Panc1 (cell line): ENCODE data around the gene ACTG1. TPM values are rescaled to one million over a fixed set of nuclear protein-coding genes. Genes with fewer than 3 reads are reported as not detected.
A peak's percentile ranks its signal among the peaks of the same experiment; 100 is the strongest.

Experiments used
- ATAC-seq: fragments of 200-7000 bp; cut with Tn5 transposase; 2 replicates; pipeline ENCODE4 v1.9.1; 2020; ENCODE audit warnings: mild to moderate bottlenecking, moderate library complexity
- BruUV-seq: library from RNA; stranded (reverse); fragments of 400-500 nt; replicated peaks from 2 replicates; lab custom pipeline; 2021; lab: Mats Ljungman, UMichigan
- CTCF ChIA-PET: fragments of 300-600 bp; sonication (Branson Sonifier 250); formaldehyde crosslinking; loops from one replicate; lab custom pipeline; 2022; ENCODE audit warnings: antibody characterized with exemption; lab: Charles Lee
- POLR2A ChIA-PET: fragments of 300-600 bp; sonication (Branson Sonifier 250); formaldehyde crosslinking; loops from one replicate; lab custom pipeline; 2022; ENCODE audit warnings: antibody characterized with exemption; lab: Charles Lee
- DNase-seq: peaks from one replicate; pipeline ENCODE4 v3.0.0-alpha.2; 2010; ENCODE audit warnings: low read depth, low spot score
- H3K27ac ChIP-seq: 2 replicates; pipeline ENCODE4 v1.5.1; 2011; ENCODE audit warnings: mild to moderate bottlenecking, low read length, inconsistent platforms
- H3K27me3 ChIP-seq: fragments of 200-500 bp; sonication (Bioruptor generic); 2 replicates; pipeline ENCODE4 v1.6.0; 2014; ENCODE audit warnings: low read length, inconsistent platforms; ENCODE audit not compliant: control insufficient read depth, insufficient read depth
- H3K36me3 ChIP-seq: fragments of 200-500 bp; sonication (Bioruptor generic); 2 replicates; pipeline ENCODE4 v1.5.1; 2014; ENCODE audit warnings: inconsistent platforms, mild to moderate bottlenecking, low read length, moderate library complexity; ENCODE audit not compliant: control insufficient read depth, insufficient read depth
- H3K4me1 ChIP-seq: 2 replicates; pipeline ENCODE4 v1.5.1; 2011; ENCODE audit warnings: inconsistent platforms, mild to moderate bottlenecking, low read length, moderate library complexity; ENCODE audit not compliant: control insufficient read depth, insufficient read depth
- H3K4me3 ChIP-seq, 2 experiments: 2 replicates each; pipeline ENCODE4 v1.5.1; 2011 to 2012; ENCODE audit warnings: low read depth in 2 of 2, low read length in 2 of 2, mild to moderate bottlenecking in 2 of 2, inconsistent platforms in 1 of 2, moderate library complexity in 1 of 2
- H3K9me3 ChIP-seq: fragments of 200-500 bp; sonication (Bioruptor generic); 2 replicates; pipeline ENCODE4 v1.5.1; 2014; ENCODE audit warnings: low read depth, mild to moderate bottlenecking, inconsistent platforms, low read length, moderate library complexity; ENCODE audit not compliant: control insufficient read depth, insufficient read depth
- POLR2AphosphoS5 ChIP-seq: IDR thresholded peaks from 2 replicates; pipeline ENCODE4 v1.6.1; 2012; ENCODE audit warnings: mild to moderate bottlenecking, low read depth, low read length, moderate library complexity
- SIN3A ChIP-seq: IDR thresholded peaks from 2 replicates; pipeline ENCODE4 v1.6.1; 2012; ENCODE audit warnings: low read depth, mild to moderate bottlenecking, low read length, moderate library complexity, borderline replicate concordance; ENCODE audit not compliant: insufficient read depth
- TCF7L2 ChIP-seq: IDR thresholded peaks from 2 replicates; pipeline ENCODE4 v1.6.1; 2011; ENCODE audit warnings: mild to moderate bottlenecking, low read depth, low read length, inconsistent platforms
- in situ Hi-C: cut with HindIII; loops from 2 replicates; pipeline ENCODE4 v1.10.0; 2016; ENCODE audit warnings: low sequenced_read_pairs, low pct_unique_long_range_greater_than_20kb
- intact Hi-C: fragments of 100-400 bp; cut with micrococcal nuclease; formaldehyde crosslinking; loops from one replicate; pipeline ENCODE4 v1.10.0; 2022; ENCODE audit not compliant: unreplicated experiment
- total RNA-seq: library from RNA; stranded (reverse); gene quantifications from one replicate; pipeline ENCODE4 v1.2.1, GENCODE V29; 2021; ENCODE audit not compliant: unreplicated experiment
- TF ChIP-seq, protein P1 (sequence below): fragments of 450-650 bp; IDR thresholded peaks from 2 replicates; pipeline ENCODE4 v1.5.1; 2017; ENCODE audit warnings: mild to moderate bottlenecking
- TF ChIP-seq, protein P2 (sequence below), 2 experiments: IDR thresholded peaks; 2 replicates each; pipeline ENCODE4 v1.6.1; 2011 to 2012; ENCODE audit warnings: low read depth in 2 of 2, control low read depth in 1 of 2, low read length in 1 of 2, mild to moderate bottlenecking in 1 of 2, moderate library complexity in 1 of 2; ENCODE audit not compliant: insufficient read depth in 1 of 2

Gene ACTG1
- total RNA-seq, 1 experiment from 2014 or later = 4,502 TPM

DNA sequence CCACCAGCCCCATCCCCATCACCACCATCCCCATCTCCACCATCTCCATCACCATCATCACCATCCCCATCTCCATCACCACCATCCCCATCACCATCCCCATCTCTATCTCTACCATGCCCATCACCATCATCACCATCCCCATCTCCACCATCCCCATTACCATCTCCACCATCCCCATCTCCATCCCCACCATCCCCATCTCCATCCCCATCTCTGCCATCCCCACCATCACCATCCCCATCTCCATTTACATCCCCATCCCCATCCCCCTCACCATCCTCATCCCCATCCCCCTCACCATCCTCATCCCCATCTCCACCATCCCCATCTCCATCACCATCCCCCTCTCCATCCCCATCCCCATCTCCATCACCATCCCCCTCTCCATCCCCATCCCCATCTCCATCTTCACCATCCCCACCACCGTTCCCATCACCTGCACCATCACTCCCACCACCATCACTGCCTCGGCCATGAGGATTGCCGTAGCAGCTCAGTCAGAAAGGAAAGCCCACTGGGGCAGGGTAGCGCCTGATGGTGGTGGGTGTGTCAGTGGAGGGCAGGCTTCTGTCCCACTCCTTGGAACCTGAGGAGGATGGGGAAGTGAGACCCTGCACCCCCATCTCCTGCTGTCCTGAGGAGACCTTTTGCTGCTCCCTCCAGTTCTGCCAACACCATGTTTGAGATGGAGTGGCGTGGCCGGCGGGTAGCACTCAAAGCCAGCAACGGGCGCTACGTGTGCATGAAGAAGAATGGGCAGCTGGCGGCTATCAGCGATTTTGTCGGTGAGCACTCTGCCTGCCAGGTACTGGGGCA, 23.1 kb upstream of the ACTG1 start:
- Histone ChIP-seq H3K4me3 (no peak overlapping the region), H3K27ac (peak overlapping the region; percentile 71), H3K9me3 (no peaks in the 10 kb centered on the region), H3K36me3 (no peaks in the 10 kb centered on the region), H3K27me3 (no peaks in the 10 kb centered on the region), H3K4me1 (peaks cover 42% of the 10 kb centered on the region)
- ChIA-PET POLR2A (no interaction called here), CTCF (no interaction called here)
- intact Hi-C loops (no loop called here), in situ Hi-C loops (no loop called here)
- no peak; the same call in 1 of the 2 replicates for TF ChIP-seq SIN3A
- TF ChIP-seq, protein P1, sequence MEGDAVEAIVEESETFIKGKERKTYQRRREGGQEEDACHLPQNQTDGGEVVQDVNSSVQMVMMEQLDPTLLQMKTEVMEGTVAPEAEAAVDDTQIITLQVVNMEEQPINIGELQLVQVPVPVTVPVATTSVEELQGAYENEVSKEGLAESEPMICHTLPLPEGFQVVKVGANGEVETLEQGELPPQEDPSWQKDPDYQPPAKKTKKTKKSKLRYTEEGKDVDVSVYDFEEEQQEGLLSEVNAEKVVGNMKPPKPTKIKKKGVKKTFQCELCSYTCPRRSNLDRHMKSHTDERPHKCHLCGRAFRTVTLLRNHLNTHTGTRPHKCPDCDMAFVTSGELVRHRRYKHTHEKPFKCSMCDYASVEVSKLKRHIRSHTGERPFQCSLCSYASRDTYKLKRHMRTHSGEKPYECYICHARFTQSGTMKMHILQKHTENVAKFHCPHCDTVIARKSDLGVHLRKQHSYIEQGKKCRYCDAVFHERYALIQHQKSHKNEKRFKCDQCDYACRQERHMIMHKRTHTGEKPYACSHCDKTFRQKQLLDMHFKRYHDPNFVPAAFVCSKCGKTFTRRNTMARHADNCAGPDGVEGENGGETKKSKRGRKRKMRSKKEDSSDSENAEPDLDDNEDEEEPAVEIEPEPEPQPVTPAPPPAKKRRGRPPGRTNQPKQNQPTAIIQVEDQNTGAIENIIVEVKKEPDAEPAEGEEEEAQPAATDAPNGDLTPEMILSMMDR = no peak
- TF ChIP-seq, protein P2, sequence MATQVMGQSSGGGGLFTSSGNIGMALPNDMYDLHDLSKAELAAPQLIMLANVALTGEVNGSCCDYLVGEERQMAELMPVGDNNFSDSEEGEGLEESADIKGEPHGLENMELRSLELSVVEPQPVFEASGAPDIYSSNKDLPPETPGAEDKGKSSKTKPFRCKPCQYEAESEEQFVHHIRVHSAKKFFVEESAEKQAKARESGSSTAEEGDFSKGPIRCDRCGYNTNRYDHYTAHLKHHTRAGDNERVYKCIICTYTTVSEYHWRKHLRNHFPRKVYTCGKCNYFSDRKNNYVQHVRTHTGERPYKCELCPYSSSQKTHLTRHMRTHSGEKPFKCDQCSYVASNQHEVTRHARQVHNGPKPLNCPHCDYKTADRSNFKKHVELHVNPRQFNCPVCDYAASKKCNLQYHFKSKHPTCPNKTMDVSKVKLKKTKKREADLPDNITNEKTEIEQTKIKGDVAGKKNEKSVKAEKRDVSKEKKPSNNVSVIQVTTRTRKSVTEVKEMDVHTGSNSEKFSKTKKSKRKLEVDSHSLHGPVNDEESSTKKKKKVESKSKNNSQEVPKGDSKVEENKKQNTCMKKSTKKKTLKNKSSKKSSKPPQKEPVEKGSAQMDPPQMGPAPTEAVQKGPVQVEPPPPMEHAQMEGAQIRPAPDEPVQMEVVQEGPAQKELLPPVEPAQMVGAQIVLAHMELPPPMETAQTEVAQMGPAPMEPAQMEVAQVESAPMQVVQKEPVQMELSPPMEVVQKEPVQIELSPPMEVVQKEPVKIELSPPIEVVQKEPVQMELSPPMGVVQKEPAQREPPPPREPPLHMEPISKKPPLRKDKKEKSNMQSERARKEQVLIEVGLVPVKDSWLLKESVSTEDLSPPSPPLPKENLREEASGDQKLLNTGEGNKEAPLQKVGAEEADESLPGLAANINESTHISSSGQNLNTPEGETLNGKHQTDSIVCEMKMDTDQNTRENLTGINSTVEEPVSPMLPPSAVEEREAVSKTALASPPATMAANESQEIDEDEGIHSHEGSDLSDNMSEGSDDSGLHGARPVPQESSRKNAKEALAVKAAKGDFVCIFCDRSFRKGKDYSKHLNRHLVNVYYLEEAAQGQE (IDR thresholded peaks at IDR 0.05; ENCODE audit: insufficient read depth in 1 of 2, low read depth in 2 of 2, low read length in 1 of 2) = 0 out of 4 replicates have a peak, but pooled peaks of 1 of the 2 experiments have one; percentile 19
- ATAC-seq (peak; percentile 1), DNase-seq (no peak)
- BruUV-seq = no TSS peak

- Histone ChIP-seq H3K9me3 (no peaks in the 10 kb centered on the region), H3K27me3 (no peaks in the 10 kb centered on the region), H3K4me3 (no peak overlapping the region), H3K36me3 (no peaks in the 10 kb centered on the region), H3K4me1 (peaks cover 38% of the 10 kb centered on the region), H3K27ac (peak overlapping the region; percentile 75)
- no peak for DNase-seq
- intact Hi-C loops (no loop called here), in situ Hi-C loops (no loop called here)
- TF ChIP-seq TCF7L2 (no peak), POLR2AphosphoS5 (peak; percentile 79), SIN3A (peak; percentile 82; the same call in 1 of the 2 replicates)
- TF ChIP-seq, protein P2 (IDR thresholded peaks at IDR 0.05; ENCODE audit: insufficient read depth in 1 of 2, low read depth in 2 of 2, low read length in 1 of 2) = no peak
- TF ChIP-seq, protein P1 = no peak
- CTCF ChIA-PET = no interaction called here
- no TSS peak for BruUV-seq
- POLR2A ChIA-PET = no interaction called here
- ATAC-seq = no peak
Measured at GRCh38 chr17:81535007-81535328, 22.4 kb upstream of the ACTG1 start.
